Naive thymus-derived CD4-positive, alpha-beta T cell (primary cell): Measurements from ENCODE around the gene CLTB. TPM values are rescaled to one million over a fixed set of nuclear protein-coding genes. Genes with fewer than 3 reads are reported as not detected.
"Not testable (repeated sequence)": the region's sequence is repeated elsewhere in the genome, so short reads cannot be mapped to it uniquely, and the experiment has no call there.

Experiments used
- ATAC-seq: fragments of 150-1000 bp; cut with Tn5 transposase; 2 replicates; pipeline ENCODE4 v1.10.0; 2021; ENCODE audit warnings: mild to moderate bottlenecking, moderate library complexity
- CTCF ChIA-PET: fragments of 350-600 bp; sonication (Branson Sonifier 250); formaldehyde crosslinking; loops from one replicate; lab custom pipeline; 2021; ENCODE audit warnings: antibody characterized with exemption; lab: Charles Lee
- POLR2A ChIA-PET: fragments of 350-600 bp; sonication (Branson Sonifier 250); formaldehyde crosslinking; loops from one replicate; lab custom pipeline; 2021; ENCODE audit warnings: antibody characterized with exemption, inconsistent platforms; lab: Charles Lee
- DNase-seq, 9 donors: peaks; one replicate each; pipeline versions ENCODE4 v3.0.0 to v3.0.0-alpha.2; 2020 to 2022; ENCODE audit warnings: mixed read lengths in 1 of 9
- H3K27ac ChIP-seq: one replicate; pipeline ENCODE4 v1.7.0; 2013; ENCODE audit warnings: mild to moderate bottlenecking, low read depth, low read length, moderate library complexity
- H3K27me3 ChIP-seq, 2 donors: one replicate each; pipeline ENCODE4 v1.7.0; 2013; ENCODE audit warnings: low read length in 2 of 2, mild to moderate bottlenecking in 2 of 2, moderate library complexity in 2 of 2; ENCODE audit not compliant: control insufficient read depth in 2 of 2, insufficient read depth in 2 of 2
- H3K36me3 ChIP-seq, 3 experiments: 1 replicate in 2 of 3; 2 replicates in 1 of 3; pipeline ENCODE4 v1.7.0; 2013; ENCODE audit warnings: low read length in 3 of 3, mild to moderate bottlenecking in 3 of 3, moderate library complexity in 1 of 3; ENCODE audit not compliant: insufficient read depth in 3 of 3, control insufficient read depth in 2 of 3
- H3K4me1 ChIP-seq, 2 donors: one replicate each; pipeline ENCODE4 v1.7.0; 2013; ENCODE audit warnings: low read length in 2 of 2, mild to moderate bottlenecking in 2 of 2, moderate library complexity in 1 of 2; ENCODE audit not compliant: control insufficient read depth in 2 of 2, insufficient read depth in 2 of 2
- H3K4me3 ChIP-seq: 2 replicates; pipeline ENCODE4 v1.7.0; 2013; ENCODE audit warnings: mild to moderate bottlenecking, low read length
- H3K9me3 ChIP-seq, 3 experiments: 1 replicate in 2 of 3; 2 replicates in 1 of 3; pipeline ENCODE4 v1.7.0; 2013; ENCODE audit warnings: low read length in 3 of 3; ENCODE audit not compliant: control insufficient read depth in 2 of 3
- H3K27ac Mint-ChIP-seq, 9 donors: one replicate each; pipeline ENCODE4 v1.8.0; 2020 to 2022; ENCODE audit warnings: mixed read lengths in 9 of 9, mild to moderate bottlenecking in 8 of 9, moderate library complexity in 5 of 9, inconsistent platforms in 2 of 9
- H3K27me3 Mint-ChIP-seq, 5 donors: one replicate each; pipeline ENCODE4 v1.8.0; 2021 to 2022; ENCODE audit warnings: mixed read lengths in 5 of 5, mild to moderate bottlenecking in 1 of 5
- H3K36me3 Mint-ChIP-seq, 5 donors: one replicate each; pipeline ENCODE4 v1.8.0; 2020 to 2022; ENCODE audit warnings: mixed read lengths in 5 of 5, mild to moderate bottlenecking in 3 of 5, inconsistent platforms in 1 of 5
- H3K4me1 Mint-ChIP-seq, 7 donors: one replicate each; pipeline ENCODE4 v1.8.0; 2020 to 2022; ENCODE audit warnings: mixed read lengths in 7 of 7, mild to moderate bottlenecking in 3 of 7, inconsistent platforms in 1 of 7
- H3K4me3 Mint-ChIP-seq, 10 donors: one replicate each; pipeline ENCODE4 v1.8.0; 2020 to 2022; ENCODE audit warnings: mild to moderate bottlenecking in 10 of 10, mixed read lengths in 10 of 10, moderate library complexity in 6 of 10, inconsistent platforms in 2 of 10
- H3K9me3 Mint-ChIP-seq, 11 donors: one replicate each; pipeline ENCODE4 v1.8.0; 2020 to 2022; ENCODE audit warnings: mixed read lengths in 11 of 11, mild to moderate bottlenecking in 4 of 11, inconsistent platforms in 1 of 11, moderate library complexity in 1 of 11
- intact Hi-C, 2 donors: fragments of 100-400 bp; cut with micrococcal nuclease; formaldehyde crosslinking; loops; one replicate each; pipeline ENCODE4 v1.15.1; 2023
- polyA plus RNA-seq, 2 donors: library from polyadenylated mRNA; unstranded; fragments of 300-500 nt; fragmentation: Illumina TruSeq; gene quantifications; one replicate each; pipeline ENCODE4 v1.2.3, GENCODE V29; 2021
- total RNA-seq, 6 experiments: library from RNA in 5 of 6; stranded (reverse) in 5 of 6; gene quantifications; 1 replicate in 5 of 6; 2 replicates in 1 of 6; pipeline ENCODE4 v1.2.3 and lab custom pipeline; 2021 to 2026

The CLTB gene
- total and polyA plus RNA-seq, 7 experiments from 2014 or later: 30.6 to 90.9 (median 66.9) TPM

- H3K27me3 Mint-ChIP-seq: peaks cover 0 to 17% (median 0%) of the 10 kb centered on the region in 5 donors
- H3K27ac ChIP-seq: no peak overlapping the region
- H3K9me3 Mint-ChIP-seq: peaks cover 0 to 5% (median 0%) of the 10 kb centered on the region in 11 donors
- ATAC-seq (no peak), DNase-seq (no peak)
- intact Hi-C loops: loop anchor here (5.0 to 10.0 kb wide), 3 partner anchors 43 to 920 kb away; partner anchors contain the start of genes PRELID1 (in 1 of the 2) and RAB24 (in 1 of the 2)
- CTCF ChIA-PET: interaction anchor here (0.7 kb wide), 1 partner anchor 749 kb away, joined by 3 read pairs; no protein-coding TSS in a partner anchor
- peaks cover 9 to 29% (median 18%) of the 10 kb centered on the region in 7 donors for H3K4me1 Mint-ChIP-seq
- POLR2A ChIA-PET: interaction anchor here (0.7 kb wide), 2 partner anchors 13 to 921 kb away, joined by 3 read pairs; no protein-coding TSS in a partner anchor
- no peaks in the 10 kb centered on the region for H3K9me3 ChIP-seq
- peaks cover 0 to 7% (median 0%) of the 10 kb centered on the region in 5 donors for H3K36me3 Mint-ChIP-seq
- peaks cover 15 to 16% of the 10 kb centered on the region in 2 donors for H3K4me1 ChIP-seq
- H3K36me3 ChIP-seq: peaks cover 0 to 5% (median 0%) of the 10 kb centered on the region in 3 experiments
- no peak overlapping the region for H3K4me3 ChIP-seq
- H3K27ac Mint-ChIP-seq: no peak overlapping the region
- no peaks in the 10 kb centered on the region for H3K27me3 ChIP-seq
- H3K4me3 Mint-ChIP-seq: no peak overlapping the region
Observed at GRCh38 chr5:176444742-176445141, 28.4 kb upstream of the CLTB start.

- H3K4me3 ChIP-seq, CTCF ChIA-PET, ATAC-seq, H3K9me3 ChIP-seq, H3K27ac Mint-ChIP-seq, H3K4me1 ChIP-seq, H3K36me3 Mint-ChIP-seq, POLR2A ChIA-PET, H3K36me3 ChIP-seq, H3K27me3 ChIP-seq, H3K9me3 Mint-ChIP-seq, DNase-seq, H3K27ac ChIP-seq, H3K4me3 Mint-ChIP-seq: not testable (repeated sequence)
- Mint-ChIP-seq H3K27me3 (peaks cover 0 to 12% (median 0%) of the 10 kb centered on the region in 5 donors), H3K4me1 (peaks cover 5 to 18% (median 8%) of the 10 kb centered on the region in 7 donors)
- intact Hi-C loops: loop anchor here in 1 of 2 donors (10.0 kb wide), 1 partner anchor 918 kb away; no protein-coding TSS in a partner anchor
Observed at GRCh38 chr5:176442911-176443310, 26.6 kb upstream of the CLTB start.

- no peak overlapping the region for H3K27ac ChIP-seq
- Mint-ChIP-seq H3K4me1 (peaks cover 6 to 18% (median 7%) of the 10 kb centered on the region in 7 donors), H3K27ac (no peak overlapping the region), H3K27me3 (peaks cover 0 to 12% (median 0%) of the 10 kb centered on the region in 5 donors), H3K36me3 (peaks cover 0 to 3% (median 0%) of the 10 kb centered on the region in 5 donors), H3K9me3 (peaks cover 0 to 2% (median 0%) of the 10 kb centered on the region in 11 donors), H3K4me3 (no peak overlapping the region)
- H3K27me3 ChIP-seq: no peaks in the 10 kb centered on the region
- intact Hi-C loops: loop anchor here in 1 of 2 donors (10.0 kb wide), 1 partner anchor 917 kb away; no protein-coding TSS in a partner anchor
- no peak overlapping the region for H3K4me3 ChIP-seq
- H3K36me3 ChIP-seq: no peaks in the 10 kb centered on the region
- H3K4me1 ChIP-seq: peaks cover 2% of the 10 kb centered on the region in 2 donors
- POLR2A ChIA-PET: no interaction called here
- no peak for ATAC-seq
- H3K9me3 ChIP-seq: no peaks in the 10 kb centered on the region
- CTCF ChIA-PET: interaction anchor here (0.7 kb wide), 1 partner anchor 35 kb away, joined by 3 read pairs; no protein-coding TSS in a partner anchor
- no peak for DNase-seq
Observed at GRCh38 chr5:176441921-176442323, 25.6 kb upstream of the CLTB start.

GRCh38 chr5:176440927-176441706 lies 24.8 kb upstream of the CLTB start:
- H3K27ac ChIP-seq: no peak overlapping the region
- DNase-seq (no peak), ATAC-seq (no peak)
- Mint-ChIP-seq H3K4me3 (no peak overlapping the region), H3K4me1 (peaks cover 7 to 19% (median 9%) of the 10 kb centered on the region in 7 donors), H3K27ac (peak overlapping the region in 1 of 9 donors; percentile 42), H3K27me3 (peaks cover 0 to 12% (median 0%) of the 10 kb centered on the region in 5 donors), H3K9me3 (peaks cover 0 to 2% (median 0%) of the 10 kb centered on the region in 11 donors), H3K36me3 (peaks cover 0 to 3% (median 0%) of the 10 kb centered on the region in 5 donors)
- H3K4me1 ChIP-seq: peaks cover 0 to 5% of the 10 kb centered on the region in 2 donors
- H3K9me3 ChIP-seq: no peaks in the 10 kb centered on the region
- CTCF ChIA-PET: no interaction called here
- no peaks in the 10 kb centered on the region for H3K36me3 ChIP-seq
- POLR2A ChIA-PET: no interaction called here
- H3K4me3 ChIP-seq: no peak overlapping the region
- intact Hi-C loops: loop anchor here in 1 of 2 donors (10.0 kb wide), 1 partner anchor 916 kb away; no protein-coding TSS in a partner anchor
- no peaks in the 10 kb centered on the region for H3K27me3 ChIP-seq

- H3K4me3 ChIP-seq: no peak overlapping the region
- CTCF ChIA-PET: interaction anchor here (0.7 kb wide), 1 partner anchor 92 kb away, joined by 7 read pairs; no protein-coding TSS in a partner anchor
- H3K27me3 Mint-ChIP-seq: peaks cover 0 to 12% (median 0%) of the 10 kb centered on the region in 5 donors
- no peaks in the 10 kb centered on the region for H3K36me3 ChIP-seq
- H3K4me3 Mint-ChIP-seq: no peak overlapping the region
- DNase-seq (no peak), ATAC-seq (no peak)
- H3K4me1 ChIP-seq: peaks cover 0 to 5% of the 10 kb centered on the region in 2 donors
- intact Hi-C loops: no loop called here
- H3K36me3 Mint-ChIP-seq: peaks cover 0 to 3% (median 0%) of the 10 kb centered on the region in 5 donors
- no peaks in the 10 kb centered on the region for H3K9me3 ChIP-seq
- no peak overlapping the region for H3K27ac Mint-ChIP-seq
- peaks cover 0 to 2% (median 0%) of the 10 kb centered on the region in 11 donors for H3K9me3 Mint-ChIP-seq
- no peak overlapping the region for H3K27ac ChIP-seq
- no peaks in the 10 kb centered on the region for H3K27me3 ChIP-seq
- H3K4me1 Mint-ChIP-seq: peaks cover 7 to 13% (median 9%) of the 10 kb centered on the region in 7 donors
- POLR2A ChIA-PET: interaction anchor here (0.9 kb wide), 1 partner anchor 9 kb away, joined by 3 read pairs; the partner anchor contains the start of gene FAF2
Observed at GRCh38 chr5:176438959-176439757, 22.8 kb upstream of the CLTB start.

- Histone ChIP-seq H3K27me3 (no peaks in the 10 kb centered on the region), H3K27ac (no peak overlapping the region), H3K4me1 (peaks cover 0 to 5% of the 10 kb centered on the region in 2 donors), H3K4me3 (peak overlapping the region; percentile 30), H3K36me3 (no peaks in the 10 kb centered on the region), H3K9me3 (no peaks in the 10 kb centered on the region)
- Mint-ChIP-seq H3K4me3 (peak overlapping the region in 9 of 10 donors; percentile 50 to 80 (median 73)), H3K4me1 (peaks cover 7 to 13% (median 9%) of the 10 kb centered on the region in 7 donors), H3K27me3 (peaks cover 0 to 15% (median 6%) of the 10 kb centered on the region in 5 donors), H3K27ac (peak overlapping the region in 3 of 9 donors; percentile 15 to 71 (median 28)), H3K9me3 (peaks cover 0 to 8% (median 0%) of the 10 kb centered on the region in 11 donors), H3K36me3 (peaks cover 0 to 5% (median 0%) of the 10 kb centered on the region in 5 donors)
- intact Hi-C loops: loop anchor here in 1 of 2 donors (1.0 kb wide), 1 partner anchor 11 kb away; no protein-coding TSS in a partner anchor
- ATAC-seq: peak; percentile 53
- POLR2A ChIA-PET: no interaction called here
- DNase-seq: no peak
- CTCF ChIA-PET: no interaction called here
Observed at GRCh38 chr5:176436656-176437055, 20.3 kb upstream of the CLTB start.
